Mucosa of gallbladder (tissue), 1 donor: ENCODE results near the gene RPP30. TPM values are rescaled to one million over a fixed set of nuclear protein-coding genes. Genes with fewer than 3 reads are reported as not detected.

Experiments
- DNase-seq: peaks from one replicate; pipeline ENCODE4 v3.0.0-alpha.2; 2020; ENCODE audit warnings: low spot score
- total RNA-seq: library from RNA; stranded (reverse); gene quantifications from one replicate; pipeline ENCODE4 v1.2.1, GENCODE V29; 2021
- donor health status: DM: no; HTN: no; CAD: no.

Gene RPP30
- total RNA-seq, 1 donor from 2014 or later: 24.7 TPM

GRCh38 chr10:90944749-90945148 is 73.0 kb downstream of the RPP30 start:
- no peak for DNase-seq

- DNase-seq: no peak
Measured at GRCh38 chr10:90945491-90946070, 73.8 kb downstream of the RPP30 start.

DNA sequence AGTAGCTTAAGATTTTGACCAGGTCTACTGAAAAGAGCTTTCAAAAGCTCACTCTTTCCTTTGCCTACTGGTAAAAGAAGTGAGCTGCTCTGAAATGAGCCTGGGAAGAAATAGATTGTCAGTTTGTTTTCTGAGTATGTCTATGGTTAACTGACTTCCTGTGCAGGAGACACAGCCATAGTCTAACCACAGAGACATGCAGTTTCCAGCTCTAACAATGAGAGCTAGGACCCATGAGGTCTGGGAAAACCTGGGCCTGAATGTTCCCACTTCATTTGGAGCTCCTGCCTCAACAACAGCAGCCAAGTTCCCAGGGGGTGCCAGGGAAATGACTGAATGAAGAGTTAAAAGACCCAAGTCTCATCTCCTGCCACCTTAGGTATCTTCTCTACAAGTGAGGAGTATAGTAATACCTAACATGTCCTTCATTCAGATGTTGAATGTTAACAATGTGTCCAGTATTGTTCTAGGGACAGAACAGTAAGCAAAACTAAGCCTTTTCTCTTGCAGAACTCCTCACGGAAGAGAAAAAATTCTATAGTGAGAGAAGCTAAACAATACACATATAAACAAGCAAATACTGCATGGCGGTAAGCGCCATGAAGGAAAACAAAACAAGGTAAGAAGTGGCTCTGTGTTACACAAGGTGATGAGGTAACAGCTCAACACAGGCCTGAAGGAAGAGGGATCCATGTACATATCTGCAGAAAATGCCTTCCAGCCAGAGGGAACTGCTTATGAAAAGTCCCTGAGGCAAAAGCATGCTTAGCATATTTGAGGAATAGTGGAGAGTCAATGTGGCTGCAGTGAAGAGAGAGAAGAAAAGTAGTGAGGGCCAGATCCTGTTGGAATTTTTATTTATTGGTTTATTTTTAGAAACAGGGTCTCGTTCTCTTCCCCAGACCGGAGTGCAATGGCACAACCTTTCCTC is 75.5 kb downstream of the RPP30 start:
- DNase-seq: no peak

Other genes starting within 250 kb of the RPP30 start
- gene HTR7, start 13.9 kb upstream of the RPP30 start, total RNA-seq: 1.2 TPM
- 0.09 TPM for gene ANKRD1, start 49.1 kb downstream of the RPP30 start, total RNA-seq